Activated T-cell treated with anti-CD3 and anti-CD28 coated beads, Interleukin-2, amount 50 U/mL, for 1 hour (primary cell): ENCODE data around the gene CTDP1.
"Not testable (repeated sequence)": the region's sequence is repeated elsewhere in the genome, so short reads cannot be mapped to it uniquely, and the experiment has no call there.

Experiments
- DNase-seq: peaks from one replicate; pipeline ENCODE4 v3.0.0-alpha.2; 2020

Gene CTDP1

GRCh38 chr18:79682894-79683625 is 3.5 kb downstream of the CTDP1 start:
- DNase-seq, result no peak

- DNase-seq, result no peak
Measured at GRCh38 chr18:79683626-79684282, 4.2 kb downstream of the CTDP1 start.

- DNase-seq, result no peak
Measured at GRCh38 chr18:79684283-79684631, 4.7 kb downstream of the CTDP1 start.

- no peak for DNase-seq
Measured at GRCh38 chr18:79684787-79685186, 5.2 kb downstream of the CTDP1 start.

GRCh38 chr18:79685281-79685680 is 5.7 kb downstream of the CTDP1 start:
- no peak for DNase-seq

DNA sequence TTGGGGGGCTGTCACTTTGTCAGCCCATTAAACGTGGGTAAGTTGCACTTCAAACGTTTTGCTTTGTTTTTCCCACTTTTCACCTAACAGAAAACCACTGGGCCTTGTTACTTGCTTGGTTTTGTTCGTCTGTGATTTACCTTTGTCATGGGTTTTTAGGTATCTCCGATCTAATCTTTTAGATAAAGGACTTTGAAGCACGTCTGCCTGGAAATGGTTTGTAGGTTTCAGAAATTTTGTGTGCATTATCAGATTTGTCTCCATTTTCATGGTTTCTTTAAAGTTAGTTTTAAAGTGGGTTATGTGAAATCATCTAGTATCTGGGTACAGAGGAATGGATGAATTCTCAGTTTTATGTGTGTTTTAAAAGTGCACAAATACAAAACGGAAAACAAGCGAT is 6.4 kb downstream of the CTDP1 start:
- no peak for DNase-seq

DNA sequence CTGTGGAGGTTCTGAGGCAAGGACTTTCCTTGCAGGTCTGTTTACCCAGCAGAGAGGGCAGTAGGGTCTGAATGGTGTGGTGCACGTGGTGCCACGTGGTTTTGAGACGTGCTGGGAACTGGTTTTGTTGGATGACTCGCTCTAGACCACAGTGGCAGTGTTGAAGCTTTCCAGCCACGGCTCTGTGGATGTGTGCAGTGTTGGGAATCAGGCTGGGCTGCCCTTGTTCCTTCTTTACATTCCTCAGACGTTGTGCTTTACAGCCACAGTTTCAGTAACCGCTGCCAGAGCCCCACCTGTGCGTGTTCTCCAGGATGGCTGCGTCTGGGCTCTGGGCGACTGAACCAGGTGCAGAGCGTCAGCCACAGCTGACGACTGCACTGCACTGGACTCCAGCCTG is 8.2 kb downstream of the CTDP1 start:
- no peak for DNase-seq

DNA sequence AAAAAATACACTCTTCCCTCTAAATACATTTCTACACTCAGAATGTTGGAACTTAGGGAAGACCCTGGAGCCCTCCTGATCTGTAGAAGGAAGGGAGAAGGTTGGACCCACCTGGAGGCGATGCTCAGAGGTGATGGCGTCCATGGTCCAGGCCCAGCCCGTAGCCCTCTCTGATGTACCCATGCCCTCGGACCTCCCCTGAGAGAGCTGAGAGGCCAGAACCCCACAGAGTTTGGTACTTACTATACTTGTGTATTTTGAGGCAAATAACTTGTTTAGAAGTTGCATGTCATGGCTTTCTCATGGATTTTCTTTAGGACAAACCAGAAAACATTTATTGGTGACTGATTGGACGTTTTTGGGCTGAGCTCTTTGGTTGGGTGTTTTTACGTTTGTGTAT is 10.5 kb downstream of the CTDP1 start:
- DNase-seq, result no peak

- DNase-seq, result no peak
Measured at GRCh38 chr18:79690586-79691482, 11.2 kb downstream of the CTDP1 start.

DNA sequence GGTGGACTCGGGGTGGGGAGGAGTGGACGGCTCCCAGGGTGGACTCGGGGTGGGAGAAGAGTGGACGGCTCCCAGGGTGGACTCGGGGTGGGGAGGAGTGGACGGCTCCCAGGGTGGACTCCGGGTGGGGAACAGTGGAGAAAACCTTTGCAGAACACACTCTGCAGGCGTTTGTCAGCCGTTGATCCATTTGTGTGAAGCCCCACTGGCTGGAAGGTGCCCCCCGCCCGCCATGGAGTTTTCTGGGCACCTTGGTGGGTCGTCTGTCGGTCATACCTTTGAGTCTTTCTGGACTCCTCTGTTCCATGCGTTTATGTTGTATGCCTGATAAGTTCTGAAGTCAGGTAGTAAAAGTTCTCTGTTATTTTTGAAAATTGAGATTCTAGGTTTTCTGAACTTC is 12.5 kb downstream of the CTDP1 start:
- no peak for DNase-seq

DNA sequence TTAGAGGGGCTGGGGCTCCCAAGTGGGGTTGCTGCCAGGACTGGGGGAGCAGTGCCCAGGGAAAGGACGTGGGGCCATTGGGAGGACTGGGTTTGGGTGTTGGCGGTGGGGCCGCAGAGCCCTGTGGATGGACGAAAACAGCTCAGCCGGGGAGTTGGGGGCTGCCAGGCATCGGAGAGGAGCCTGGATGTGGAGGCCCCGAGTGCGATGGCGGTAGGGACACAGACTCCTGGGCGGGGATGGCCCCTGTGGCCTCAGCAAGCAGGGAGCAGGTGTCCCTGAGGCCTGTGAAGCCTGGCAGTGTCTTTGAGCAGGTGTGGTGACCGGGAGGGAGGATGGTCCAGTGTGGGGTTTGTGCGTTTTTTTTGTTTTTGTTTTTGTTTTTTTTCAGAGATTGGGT is 13.3 kb downstream of the CTDP1 start:
- no peak for DNase-seq

- DNase-seq, result no peak
Measured at GRCh38 chr18:79693561-79694205, 14.1 kb downstream of the CTDP1 start.

GRCh38 chr18:79694206-79694894 is 14.7 kb downstream of the CTDP1 start:
- not testable (repeated sequence) for DNase-seq

GRCh38 chr18:79694895-79695213 is 15.3 kb downstream of the CTDP1 start:
- DNase-seq, result no peak

DNA sequence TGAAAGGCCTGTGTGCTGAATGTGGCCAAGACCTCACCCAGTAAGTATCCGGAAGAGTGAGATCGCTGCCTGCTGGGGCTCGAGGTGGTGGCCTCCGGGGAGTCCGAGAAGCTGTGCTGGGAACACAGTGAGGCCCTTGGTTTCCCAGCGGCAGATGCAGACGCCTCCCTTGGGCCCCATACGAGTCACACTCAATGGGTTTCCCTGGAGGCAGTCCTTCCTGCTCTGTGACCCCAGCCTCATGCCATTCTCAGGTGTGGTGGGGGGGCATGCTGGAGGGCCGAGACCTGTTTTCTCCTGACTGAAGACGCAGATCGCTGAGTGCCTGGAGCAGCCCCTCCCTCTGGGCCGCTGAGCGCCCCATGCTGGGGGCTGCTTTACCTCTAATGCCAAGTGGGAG is 15.7 kb downstream of the CTDP1 start:
- no peak for DNase-seq

DNA sequence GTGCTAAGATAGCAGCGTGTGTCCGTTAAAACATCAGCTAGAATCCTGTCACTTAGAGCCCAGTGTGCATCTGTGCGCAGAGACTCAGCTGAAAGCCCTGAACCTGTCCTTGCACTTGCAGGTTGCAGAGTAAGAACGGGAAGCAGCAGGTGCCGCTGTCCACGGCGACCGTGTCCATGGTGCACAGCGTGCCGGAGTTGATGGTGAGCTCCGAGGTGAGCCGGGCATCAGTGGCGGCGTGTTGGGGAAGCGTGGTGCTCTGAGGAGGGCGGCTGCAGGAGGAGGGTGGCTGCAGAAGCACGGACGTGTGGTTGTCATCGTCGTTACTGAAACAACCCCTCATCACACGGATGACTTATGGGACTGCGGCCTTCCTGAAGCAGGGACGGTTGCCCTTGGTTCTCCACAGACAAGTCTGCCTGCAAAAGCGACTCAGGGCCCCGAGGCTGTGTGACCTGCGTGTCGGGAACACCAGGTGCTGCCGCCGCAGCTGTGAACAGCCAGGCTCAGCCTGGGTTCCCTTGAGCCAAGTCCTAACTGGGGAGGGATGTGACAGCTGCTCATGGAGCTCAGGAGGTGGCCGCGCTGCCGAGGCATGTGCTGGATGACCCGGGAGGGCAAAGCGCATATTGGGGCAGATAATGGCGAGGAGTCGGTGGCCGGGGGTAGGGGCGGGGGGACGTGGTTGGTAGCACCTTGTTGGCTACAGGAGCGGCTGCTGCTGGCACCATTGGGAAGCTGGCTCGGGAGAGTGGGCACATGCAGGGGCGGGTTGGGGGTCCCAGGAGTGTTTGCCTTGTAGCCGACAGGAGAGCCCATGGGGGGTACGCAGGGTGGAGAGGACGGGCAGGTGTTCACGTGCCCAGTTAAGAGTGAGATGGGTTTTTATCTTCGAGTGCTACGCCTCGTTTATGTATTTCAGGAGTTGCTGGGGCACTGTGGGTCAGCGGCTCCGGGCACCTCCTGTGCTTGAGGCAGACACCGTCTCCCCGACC is 16.6 kb downstream of the CTDP1 start:
- DNase-seq, result no peak

GRCh38 chr18:79697178-79697577 is 17.6 kb downstream of the CTDP1 start:
- no peak for DNase-seq

GRCh38 chr18:79697976-79698375 is 18.4 kb downstream of the CTDP1 start:
- DNase-seq, result no peak

DNA sequence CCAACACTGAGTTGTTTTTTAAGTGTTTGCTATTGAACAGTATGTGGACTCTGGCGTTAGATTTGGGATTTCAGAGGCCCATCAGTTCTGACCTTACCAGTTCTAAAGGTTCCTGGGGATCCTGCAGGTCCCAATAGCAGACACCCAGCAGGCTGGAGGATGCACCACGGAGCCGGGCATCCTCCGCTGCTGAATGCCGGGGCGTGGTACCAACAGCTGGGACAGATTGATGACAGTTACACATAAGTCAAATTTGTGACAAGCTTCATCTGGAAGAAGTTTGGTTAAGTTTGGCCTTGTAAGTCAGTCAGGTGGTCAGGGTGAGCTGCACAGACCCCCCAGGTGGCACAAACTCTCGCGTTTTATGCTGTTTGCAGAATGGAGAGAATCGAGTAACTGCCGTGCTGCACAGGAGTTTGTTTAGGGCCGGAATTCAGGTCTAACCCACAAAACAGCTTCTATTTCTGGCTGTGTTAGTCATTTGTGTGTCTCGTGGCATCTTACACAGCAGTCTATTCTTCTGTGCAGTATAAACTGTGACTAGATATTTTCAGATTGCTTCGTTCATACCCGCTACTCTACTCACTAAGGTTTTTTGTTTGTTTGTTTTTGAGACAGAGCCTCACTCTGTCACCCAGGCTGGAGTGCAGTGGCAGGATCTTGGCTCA is 19.2 kb downstream of the CTDP1 start:
- no peak for DNase-seq

GRCh38 chr18:79699653-79700052 is 20.1 kb downstream of the CTDP1 start:
- no peak for DNase-seq

- DNase-seq, result no peak
Measured at GRCh38 chr18:79702906-79703305, 23.3 kb downstream of the CTDP1 start.
